ENCODE results near the gene WWTR1.

Gene WWTR1

DNA sequence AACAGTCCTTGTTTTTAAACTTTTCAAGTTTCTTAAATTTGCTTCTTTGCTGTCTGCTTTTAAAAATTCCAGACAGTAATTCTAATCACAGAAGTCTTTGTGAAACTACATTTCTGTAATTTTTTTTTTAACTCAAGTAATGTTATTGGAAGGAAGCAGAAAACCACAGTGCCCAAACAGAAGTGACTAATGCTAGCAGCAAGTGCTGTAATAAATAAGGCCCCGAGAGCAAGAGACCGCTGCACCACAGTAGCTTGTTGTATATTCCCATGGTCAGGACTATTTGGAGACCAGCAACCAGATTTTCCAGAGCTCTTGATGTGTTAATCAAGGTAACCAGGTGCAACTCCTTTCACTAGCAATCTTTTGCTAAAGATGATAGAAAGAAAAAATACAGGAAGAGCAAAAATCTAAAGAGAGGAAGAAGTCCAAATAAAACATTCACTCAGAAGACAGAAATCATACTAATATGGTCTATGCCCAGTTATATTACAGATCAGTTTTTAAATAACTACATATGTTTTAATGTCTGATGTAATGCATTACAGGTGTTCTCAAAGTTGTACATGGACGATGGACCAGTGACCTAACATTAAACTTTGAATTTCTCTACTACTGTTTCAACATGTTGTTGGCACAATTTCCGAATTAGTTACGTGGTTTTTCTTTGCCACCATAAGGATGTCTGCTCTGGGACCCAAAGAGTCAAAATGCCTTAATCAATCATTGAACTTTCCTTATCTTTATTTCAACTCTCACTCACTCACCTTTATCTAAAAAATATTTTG is 36.4 kb downstream of the WWTR1 start:
- DNase-seq (ENCODE audit: low spot score), result no peak

DNA sequence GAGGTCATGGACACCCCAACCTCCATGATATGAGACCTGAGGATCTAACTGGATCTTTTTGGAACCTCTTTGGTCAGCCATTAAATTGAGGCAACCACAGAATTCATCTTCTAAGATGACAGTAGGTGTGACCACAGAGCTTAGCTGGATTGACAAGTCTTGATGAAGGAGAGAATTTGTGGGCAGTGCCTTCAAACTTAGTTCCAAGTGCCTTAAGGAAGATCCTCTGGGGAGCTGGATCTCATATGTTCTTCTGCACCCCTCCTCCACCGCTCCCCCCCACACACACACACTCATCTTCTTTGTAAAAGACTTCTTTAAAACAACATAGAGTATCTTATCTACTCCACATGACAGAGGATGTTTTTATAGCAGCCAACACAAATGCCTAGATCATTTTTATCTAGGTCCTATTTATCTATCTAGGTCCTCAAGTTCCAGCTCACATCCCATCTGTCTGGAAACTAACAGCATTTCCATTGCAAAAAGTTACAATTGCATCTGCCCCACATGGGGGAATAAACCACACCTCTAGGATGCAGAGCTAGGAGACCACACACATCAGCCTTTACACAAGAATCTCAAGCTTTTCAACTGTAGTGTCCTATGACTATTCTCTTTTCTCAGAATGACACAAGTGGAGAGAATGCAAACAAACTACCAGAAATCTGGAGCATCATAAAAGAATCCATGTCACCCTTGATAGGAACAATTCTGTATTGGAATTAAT is 37.4 kb downstream of the WWTR1 start:
- DNase-seq (ENCODE audit: low spot score), result no peak

DNA sequence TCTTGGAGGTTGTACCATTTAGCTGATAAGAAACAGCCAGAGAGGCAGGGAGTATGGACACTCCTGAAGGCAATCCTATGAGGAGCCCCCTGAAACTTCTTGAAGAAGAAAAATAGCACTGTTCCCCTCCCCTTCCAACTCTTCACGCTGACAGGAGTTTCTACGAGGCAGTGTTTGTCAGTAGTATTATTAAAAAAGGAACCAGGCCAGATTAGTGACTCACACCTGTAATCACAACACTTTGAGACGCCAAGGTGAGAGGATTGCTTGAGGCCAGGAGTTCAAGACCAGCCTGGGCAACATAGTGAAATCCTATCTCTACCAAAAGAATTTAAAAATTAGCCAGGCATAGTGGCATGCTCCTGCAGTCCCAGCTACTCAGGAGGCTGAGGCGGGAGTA is 38.7 kb downstream of the WWTR1 start:
- DNase-seq (ENCODE audit: low spot score), result no peak

DNA sequence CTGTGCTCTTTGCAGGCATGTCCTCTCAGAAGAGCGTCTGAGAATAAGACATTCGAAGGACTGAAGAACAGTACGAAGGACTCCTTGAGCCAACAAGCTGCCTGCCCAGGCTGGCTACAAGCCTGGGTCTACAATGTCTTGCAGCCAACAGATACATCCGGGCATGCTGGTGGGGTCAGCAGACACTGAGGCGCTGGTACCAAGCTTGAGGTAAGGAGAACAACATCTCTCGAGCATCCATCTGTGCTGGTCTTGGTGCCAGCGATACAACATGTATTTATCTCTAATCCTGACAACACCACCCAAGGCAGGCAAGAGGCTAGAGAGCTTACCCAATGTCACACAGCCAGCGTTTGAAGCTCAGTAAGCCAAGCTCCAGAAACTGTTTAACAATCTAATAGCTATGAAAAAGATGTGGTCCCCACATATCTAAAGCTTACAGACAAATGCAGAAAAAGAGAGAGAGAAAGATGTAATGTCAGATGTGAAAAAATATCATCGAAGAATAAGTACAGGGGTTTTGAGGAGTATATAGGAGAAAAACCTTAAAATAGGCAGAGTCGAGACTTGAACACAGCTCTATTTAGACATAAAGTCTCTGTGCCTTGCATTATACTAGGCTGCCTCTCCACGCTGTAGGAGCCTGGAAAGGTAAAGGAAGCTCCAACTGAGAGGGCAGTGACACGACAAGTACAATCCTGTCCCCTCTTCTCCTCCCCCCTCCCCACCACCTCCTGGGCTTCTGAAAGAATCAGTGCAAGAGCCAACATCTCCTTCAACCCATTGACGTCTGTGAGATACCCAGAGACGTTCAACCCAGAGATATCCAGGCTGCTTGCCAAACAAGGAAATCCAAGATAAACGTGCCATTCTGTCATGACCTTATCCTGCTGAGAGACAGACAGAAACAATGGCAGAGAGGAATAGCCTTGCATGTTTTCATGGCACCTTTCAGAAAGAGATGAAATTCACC is 39.4 kb downstream of the WWTR1 start:
- DNase-seq (ENCODE audit: low spot score), result no peak

DNA sequence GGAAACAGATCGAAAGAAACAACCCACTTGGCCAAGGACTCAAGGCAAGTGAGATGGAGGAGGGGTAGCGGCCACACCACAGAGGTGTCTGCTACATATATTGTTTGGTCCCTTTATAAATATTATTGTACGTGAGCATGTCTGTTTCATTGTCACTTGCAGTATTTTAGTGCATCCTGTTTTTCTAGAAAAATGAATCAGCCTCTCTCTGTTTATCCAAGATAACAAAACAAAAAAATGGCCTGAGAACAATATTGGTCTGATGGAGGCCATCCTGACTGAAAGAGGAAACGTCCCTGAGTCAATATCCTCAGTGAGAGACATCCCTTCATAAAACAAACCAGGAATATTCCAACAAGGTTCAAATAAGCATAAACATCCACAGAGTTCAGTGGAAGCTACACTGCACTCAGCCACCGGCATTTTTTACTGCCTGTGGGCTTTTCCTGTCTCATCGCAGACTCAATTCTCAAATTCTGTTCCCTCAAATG is 42.0 kb downstream of the WWTR1 start:
- no peak for DNase-seq (ENCODE audit: low spot score)

DNA sequence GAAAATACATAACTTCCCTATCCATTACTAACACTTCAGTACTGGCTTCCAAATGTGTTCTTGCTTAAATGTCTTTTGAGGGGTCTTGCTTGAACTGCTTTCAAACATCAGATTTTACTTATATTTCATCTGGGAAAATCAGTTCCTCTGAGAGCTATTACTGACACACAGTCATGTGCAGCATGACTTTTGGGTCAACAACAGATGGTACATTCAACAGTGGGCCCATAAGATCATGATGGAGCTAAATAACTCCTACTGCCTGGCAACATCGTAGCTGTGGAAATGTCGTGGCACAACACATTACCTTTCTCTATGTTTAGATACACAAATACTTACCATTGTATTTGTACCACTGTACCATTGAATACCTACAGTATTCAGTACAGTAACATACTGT is 43.8 kb downstream of the WWTR1 start:
- no peak for DNase-seq (ENCODE audit: low spot score)

DNA sequence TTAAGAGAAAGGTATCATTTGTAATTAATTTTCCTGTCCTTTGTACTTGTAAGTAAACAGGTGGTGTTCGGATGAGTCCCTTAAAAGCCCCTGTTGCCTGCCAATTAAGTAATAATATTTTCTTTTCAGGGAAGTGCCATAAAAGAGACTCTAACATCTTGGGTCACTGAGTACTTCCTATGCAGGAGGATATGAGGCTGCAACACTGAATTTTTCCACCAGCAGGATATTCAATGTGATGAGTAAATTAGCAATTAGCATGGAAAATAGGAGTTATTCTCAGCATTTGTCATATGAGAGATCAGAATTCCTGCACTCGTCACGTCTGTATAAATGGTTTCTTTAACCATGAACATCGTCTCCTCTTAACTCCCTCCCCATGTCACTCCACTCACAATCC is 45.4 kb downstream of the WWTR1 start:
- DNase-seq (ENCODE audit: low spot score), result peak; percentile 14

DNA sequence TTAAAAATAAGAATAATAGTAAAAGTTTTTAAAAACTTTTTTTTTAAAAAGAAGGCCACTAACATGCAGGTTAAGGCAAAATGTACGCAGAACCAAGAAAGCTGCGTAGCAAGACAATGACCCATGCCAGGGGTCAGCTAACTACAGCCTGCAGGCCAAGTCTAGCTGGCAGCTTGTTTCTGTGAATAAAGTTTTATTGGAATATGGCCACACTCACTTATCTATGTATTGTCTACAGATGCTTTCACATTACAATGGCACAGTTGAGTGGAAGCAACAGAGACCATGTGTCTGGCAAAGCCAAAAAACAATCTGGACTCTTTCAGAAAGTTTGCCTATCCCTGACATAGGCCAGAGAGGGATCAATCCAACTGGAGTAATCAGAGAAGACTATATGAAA is 46.7 kb downstream of the WWTR1 start:
- no peak for DNase-seq (ENCODE audit: low spot score)

DNA sequence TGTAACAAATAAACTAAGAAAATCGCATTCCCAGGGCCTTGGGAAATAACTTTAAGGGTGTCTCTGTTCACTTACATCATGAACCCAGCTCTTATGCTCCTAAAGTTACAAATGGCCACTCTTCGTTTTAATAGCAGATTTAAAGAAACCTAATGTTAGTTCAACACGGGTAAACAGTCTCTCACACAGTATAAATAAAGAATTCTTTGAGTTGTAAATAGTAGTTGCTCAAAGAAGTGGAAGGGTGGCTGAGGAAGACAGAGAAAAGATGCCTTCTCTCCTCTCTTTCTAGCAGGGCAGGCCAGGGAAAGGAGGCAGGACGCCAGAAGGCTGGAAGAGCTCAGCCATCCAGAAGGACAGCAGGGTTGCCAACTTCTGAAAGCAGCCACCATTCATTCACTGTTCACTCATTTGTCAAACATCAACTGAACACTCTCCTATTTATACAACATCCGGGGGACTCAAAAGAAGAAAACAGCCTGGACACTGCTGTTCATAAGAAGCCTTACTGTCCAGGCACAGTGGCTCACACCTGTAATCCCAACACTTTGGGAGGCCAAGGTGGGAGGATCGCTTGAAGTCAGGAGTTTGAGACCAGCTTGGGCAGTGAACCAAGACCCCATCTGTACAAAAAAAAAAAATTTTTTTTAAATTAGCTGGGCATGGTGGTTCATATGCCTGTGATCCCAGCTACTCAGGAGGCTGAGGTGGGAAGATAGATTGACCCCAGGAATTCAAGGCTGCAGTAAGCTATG is 47.3 kb downstream of the WWTR1 start:
- peak; percentile 65 for DNase-seq (ENCODE audit: low spot score)

DNA sequence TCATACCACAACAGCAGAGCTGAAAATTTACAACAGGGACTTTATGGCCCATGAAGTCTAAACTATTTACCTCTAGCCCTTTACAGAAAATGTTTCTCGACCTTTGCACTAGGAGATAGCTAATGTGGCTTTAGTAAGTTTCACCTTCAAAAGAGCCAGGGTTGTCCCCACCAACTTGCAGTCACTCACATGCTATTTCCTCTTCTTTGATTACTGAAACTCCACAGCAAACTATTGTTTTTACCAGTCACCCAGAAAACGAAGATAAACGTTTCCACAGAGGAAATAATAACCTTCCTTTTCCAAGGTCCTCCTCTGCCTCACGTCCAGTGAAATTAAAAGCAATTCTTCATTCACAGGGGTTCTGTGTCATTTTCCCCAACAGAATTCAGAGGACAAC is 48.2 kb downstream of the WWTR1 start:
- no peak for DNase-seq (ENCODE audit: low spot score)

DNA sequence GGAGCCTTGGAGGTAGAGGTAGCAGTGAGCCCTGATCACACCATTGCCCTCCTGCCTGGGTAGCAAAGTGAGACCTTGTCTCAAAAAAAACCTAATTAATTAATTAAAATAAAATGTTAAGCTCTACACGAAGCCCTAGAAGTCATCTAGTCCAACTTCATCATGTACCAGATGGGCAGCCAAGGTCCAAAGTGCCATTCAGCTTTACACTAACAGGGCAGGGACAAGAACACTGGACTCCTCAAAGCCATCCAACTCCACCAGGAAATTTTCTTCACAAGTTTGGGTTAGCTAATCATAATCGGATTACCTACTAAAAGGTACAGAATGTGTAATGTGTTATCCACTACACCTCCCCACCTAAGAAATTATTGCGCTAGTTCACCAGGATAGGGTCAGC is 48.8 kb downstream of the WWTR1 start:
- no peak for DNase-seq (ENCODE audit: low spot score)

DNA sequence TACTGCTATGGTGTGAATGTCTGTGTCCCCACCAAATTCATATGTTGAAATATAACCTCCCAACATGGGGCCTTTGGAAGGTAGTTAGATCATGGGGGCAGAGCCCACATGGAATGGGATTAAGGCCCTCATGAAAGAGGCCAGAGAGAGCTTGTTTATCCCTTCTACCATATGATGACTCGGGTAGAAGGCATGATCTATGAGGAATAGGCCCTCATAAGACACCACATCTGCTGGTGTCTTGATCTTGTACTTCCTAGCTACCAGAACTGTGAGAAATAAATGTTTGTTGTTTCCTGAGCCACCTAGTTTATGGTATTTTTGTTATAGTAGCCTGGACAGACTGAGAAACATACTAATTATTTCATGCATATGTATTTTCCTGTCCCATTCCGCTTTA is 51.9 kb downstream of the WWTR1 start:
- no peak for DNase-seq (ENCODE audit: low spot score)

DNA sequence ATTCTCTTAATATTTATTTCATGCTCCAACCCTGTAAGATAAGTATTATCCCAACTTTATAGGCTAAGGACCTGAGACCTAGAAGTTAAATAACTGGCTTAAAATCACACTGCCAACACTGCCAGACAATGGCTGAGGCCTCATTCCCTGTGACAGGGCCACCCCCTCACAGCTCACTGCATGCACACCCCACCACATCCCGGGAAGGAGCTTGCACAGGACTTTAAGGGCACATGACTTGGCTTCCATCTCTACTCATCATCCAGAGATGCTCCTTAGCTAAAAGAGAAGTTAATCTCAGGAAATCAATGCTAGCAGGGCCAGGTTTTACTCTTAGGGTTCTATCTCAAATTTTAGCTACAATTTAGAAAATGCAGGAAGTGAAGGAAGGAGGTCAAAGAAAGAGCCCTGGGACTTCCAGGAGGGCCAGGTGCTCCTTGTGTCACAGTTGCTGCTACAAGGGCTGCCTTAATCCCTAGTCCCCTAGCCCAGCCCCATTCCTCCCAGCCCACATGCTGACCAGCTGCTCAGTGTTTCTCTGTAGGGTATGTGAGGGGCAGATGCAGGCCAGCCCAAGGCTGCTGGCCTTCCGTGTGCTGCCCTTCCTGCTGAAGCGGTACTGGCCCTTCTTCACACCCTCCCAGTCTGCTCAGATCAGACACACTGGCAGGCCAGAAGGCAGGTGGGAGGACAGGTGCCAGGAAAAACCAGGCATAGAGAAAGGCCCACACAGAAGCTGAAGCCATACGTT is 53.5 kb downstream of the WWTR1 start:
- no peak for DNase-seq (ENCODE audit: low spot score)

DNA sequence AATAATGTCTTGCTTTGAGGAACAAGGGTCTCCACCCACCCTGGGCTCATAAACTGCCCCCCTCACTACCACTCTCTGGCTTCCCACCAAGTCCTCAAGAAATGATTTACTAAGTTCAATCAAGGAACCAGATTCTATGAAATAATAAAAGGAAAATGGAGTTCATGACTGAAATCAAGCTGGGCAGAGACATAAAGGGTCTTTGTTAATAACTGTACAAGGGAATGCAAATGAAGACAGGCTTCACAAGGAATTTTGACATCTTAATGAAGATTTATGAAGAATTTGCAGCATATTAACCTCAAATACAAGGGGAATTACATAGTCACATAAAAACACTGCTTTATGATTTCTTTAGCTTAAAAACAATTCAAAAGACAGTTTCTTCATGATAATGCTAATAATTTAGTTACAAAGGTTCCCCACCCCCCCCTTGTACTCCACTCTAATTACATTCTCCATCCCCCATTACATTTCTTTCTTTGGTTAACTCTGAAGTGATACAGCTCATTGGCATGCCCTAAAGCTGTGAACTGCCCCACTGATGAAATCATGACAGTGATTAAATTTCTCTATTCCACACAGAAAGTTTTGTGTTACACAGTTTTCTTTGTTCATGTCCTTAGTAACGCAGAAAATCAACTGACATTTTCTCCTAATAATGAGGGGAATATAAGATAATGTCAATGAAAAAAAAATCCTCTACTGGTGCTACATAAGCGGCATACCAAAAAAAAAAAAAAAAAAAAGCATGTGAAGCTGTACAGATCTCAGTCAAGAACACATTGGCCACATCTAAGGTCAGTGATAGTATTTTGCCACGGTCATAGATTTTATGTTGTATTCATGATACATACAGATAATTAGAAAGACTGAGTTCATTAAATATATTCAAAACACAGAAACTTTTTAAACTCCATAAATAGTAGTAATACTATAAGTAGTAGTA is 54.4 kb downstream of the WWTR1 start:
- DNase-seq (ENCODE audit: low spot score), result no peak

DNA sequence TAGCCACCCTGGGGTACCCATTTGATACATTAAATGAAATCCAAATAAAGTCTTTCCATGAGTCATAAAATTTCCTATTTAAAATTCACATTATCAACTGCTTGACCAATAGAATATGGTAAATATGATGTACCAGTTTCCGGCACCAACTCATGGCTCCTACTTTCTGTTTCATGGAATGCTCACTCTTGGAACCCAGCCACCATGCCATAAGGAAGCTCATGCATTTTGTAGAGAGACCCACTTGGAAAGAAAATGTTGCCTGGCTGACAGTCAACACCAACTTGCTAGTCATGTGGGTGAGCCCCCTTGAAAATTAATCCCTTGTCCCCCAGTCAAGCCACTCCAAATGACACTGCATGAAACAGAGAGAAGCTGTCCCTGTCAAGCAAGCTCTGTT is 57.2 kb downstream of the WWTR1 start:
- DNase-seq (ENCODE audit: low spot score), result no peak

DNA sequence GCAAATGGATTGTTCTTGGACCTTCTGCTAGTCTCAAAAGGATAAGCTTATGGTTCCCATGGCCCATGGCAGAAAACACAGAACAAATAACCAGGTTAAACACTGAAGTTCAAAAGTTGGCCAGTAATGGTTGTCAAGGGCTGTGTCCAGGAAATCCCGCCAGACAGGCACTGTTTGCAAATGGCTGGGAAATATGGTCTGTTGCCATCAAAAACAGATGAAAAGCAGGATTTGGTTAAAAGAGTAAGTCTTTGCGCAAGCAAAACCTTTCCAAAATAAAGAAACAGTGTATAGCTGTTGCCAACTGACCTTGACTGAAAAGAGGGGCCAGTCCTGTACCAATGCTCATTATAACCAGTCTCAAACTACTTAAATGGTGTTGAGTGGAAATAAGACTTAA is 58.6 kb downstream of the WWTR1 start:
- DNase-seq (ENCODE audit: low spot score), result peak; percentile 42

DNA sequence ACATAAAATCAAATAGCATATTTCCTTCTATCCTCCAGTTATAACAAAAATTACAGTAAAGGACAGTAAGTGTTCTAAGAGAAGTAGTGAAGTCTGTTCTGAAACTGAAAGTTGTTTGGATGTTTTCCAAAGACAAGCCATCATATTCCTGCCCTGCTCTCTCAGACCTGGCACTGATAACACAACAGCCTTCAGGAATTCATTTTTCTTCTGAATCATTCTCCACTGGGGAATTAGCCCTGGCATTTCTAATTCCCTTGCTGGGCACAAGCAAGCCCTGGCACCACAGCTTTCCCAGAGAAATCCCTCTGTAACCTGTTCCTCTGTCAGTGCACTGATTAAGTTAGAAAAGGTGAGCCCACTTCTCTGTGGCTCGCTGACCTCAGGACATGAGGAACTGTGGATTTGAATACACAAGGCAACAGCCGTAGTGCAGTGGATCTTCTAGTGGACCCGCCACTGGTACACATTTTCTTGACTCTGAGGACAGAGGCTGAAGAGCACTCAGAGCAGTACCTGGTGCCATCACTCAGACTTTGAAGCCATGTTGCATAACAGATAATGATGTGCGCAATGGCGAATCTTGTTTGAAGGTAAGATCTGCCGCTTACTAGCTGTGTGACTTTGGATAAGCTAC is 61.6 kb downstream of the WWTR1 start:
- no peak for DNase-seq (ENCODE audit: low spot score)

DNA sequence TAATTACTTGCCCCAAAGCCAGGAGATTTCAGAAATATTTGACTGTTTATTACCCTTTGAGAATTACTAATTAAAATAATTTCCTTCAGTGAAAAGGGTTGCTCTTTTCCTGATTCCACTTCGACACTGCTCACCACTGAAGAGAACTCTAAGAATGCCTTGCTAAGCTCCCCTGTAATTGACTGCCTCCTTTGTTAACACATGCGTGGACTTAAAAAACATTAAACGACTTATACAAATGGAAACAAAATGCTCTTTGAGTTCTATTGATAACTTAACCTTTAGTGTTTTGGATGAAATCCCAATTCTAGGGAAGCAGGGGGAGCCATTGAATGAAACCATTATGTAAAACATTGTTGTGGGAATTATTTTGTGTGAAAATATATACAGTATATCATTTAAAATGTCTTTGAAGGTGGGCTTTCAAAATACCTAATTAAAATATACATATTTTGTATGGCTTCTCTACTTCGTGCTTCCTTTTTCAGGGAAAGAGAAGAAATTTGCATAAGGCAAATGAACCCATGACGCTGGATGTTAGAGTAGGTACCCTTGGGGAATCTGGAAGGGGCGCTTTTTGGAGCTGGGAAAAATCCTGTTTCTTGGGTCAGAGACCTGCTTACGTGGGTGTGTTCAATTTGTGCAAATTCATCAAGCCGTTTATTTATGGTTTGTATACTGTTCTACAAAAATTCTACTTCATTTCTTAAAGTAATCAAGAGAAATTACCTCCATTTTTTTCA is 64.2 kb downstream of the WWTR1 start:
- no peak for DNase-seq (ENCODE audit: low spot score)
